ENCODE results near the gene NKAIN2.

GRCh38 chr6:123769431-123769830 is 34.2 kb upstream of the NKAIN2 start:
- TF ChIP-seq ARID3B (CRISPR knock-in tag; IDR thresholded peaks at IDR 0.05; ENCODE audit: borderline replicate concordance) (no peak), MAX (CRISPR knock-in tag; IDR thresholded peaks at IDR 0.05) (no peak), ETV6 (IDR thresholded peaks at IDR 0.05; ENCODE audit: borderline replicate concordance in 1 of 2, low read depth in 2 of 2, low read length in 1 of 2) (no peak), ETV6 (CRISPR knock-in tag; IDR thresholded peaks at IDR 0.05; ENCODE audit: borderline replicate concordance) (no peak), ZNF23 (CRISPR knock-in tag; IDR thresholded peaks at IDR 0.05) (no peak), MCM3 (IDR thresholded peaks at IDR 0.05) (no peak), ZNF431 (CRISPR knock-in tag; IDR thresholded peaks at IDR 0.05) (no peak)
